IMR-90 (cell line): ENCODE data around the gene CALM1. TPM values are rescaled to one million over a fixed set of nuclear protein-coding genes. Genes with fewer than 3 reads are reported as not detected.

Experiments
- ATAC-seq: fragments of 200-7000 bp; cut with Tn5 transposase; 2 replicates; pipeline ENCODE4 v1.9.1; 2020; ENCODE audit warnings: low read depth, mild to moderate bottlenecking, moderate library complexity
- BruUV-seq: library from RNA; stranded (reverse); fragments of 400-500 nt; replicated peaks from 2 replicates; lab custom pipeline; 2021; lab: Mats Ljungman, UMichigan
- CTCF ChIA-PET: fragments of 300-600 bp; formaldehyde crosslinking; extraction: SDS; loops from one replicate; lab custom pipeline; 2021; ENCODE audit warnings: antibody characterized with exemption; lab: Yijun Ruan, JAX
- POLR2A ChIA-PET: fragments of 300-600 bp; sonication (Branson Sonifier 250); formaldehyde crosslinking; loops from one replicate; lab custom pipeline; 2022; ENCODE audit warnings: antibody characterized with exemption; ENCODE audit not compliant: unreplicated experiment; lab: Charles Lee
- DNase-seq: peaks from one replicate; pipeline ENCODE4 v3.0.0; 2013
- H2AFZ ChIP-seq: replicated peaks from 2 replicates; pipeline ENCODE3; 2013; ENCODE audit warnings: low read length, mild to moderate bottlenecking; ENCODE audit not compliant: poor library complexity
- H2AK5ac ChIP-seq: 2 replicates; pipeline ENCODE4 v1.6.1; 2013; ENCODE audit warnings: low read depth, low read length, inconsistent platforms
- H2AK9ac ChIP-seq: replicated peaks from 2 replicates; pipeline ENCODE3; 2013; ENCODE audit warnings: mild to moderate bottlenecking, low read depth, low read length, moderate library complexity; ENCODE audit not compliant: poor library complexity
- H2BK120ac ChIP-seq: 2 replicates; pipeline ENCODE4 v1.6.1; 2013; ENCODE audit warnings: low read depth, low read length, inconsistent platforms
- H2BK15ac ChIP-seq: 3 replicates; pipeline ENCODE4 v1.6.1; 2013; ENCODE audit warnings: low read depth, low read length, inconsistent platforms
- H2BK20ac ChIP-seq: 2 replicates; pipeline ENCODE4 v1.6.1; 2013; ENCODE audit warnings: low read depth, mild to moderate bottlenecking, inconsistent platforms, low read length, moderate library complexity
- H2BK5ac ChIP-seq: 2 replicates; pipeline ENCODE4 v1.6.1; 2013; ENCODE audit warnings: mild to moderate bottlenecking, low read depth, low read length, inconsistent platforms; ENCODE audit not compliant: poor library complexity, severe bottlenecking
- H3K14ac ChIP-seq: replicated peaks from 2 replicates; pipeline ENCODE4 v1.6.1; 2013; ENCODE audit warnings: low read depth, low read length, inconsistent platforms
- H3K18ac ChIP-seq: 2 replicates; pipeline ENCODE4 v1.6.1; 2013; ENCODE audit warnings: low read depth, low read length, control low read depth
- H3K23ac ChIP-seq: 2 replicates; pipeline ENCODE4 v1.6.1; 2013; ENCODE audit warnings: low read depth, low read length, inconsistent platforms
- H3K27ac ChIP-seq: 2 replicates; pipeline ENCODE4 v1.5.1; 2013; ENCODE audit warnings: mild to moderate bottlenecking, control low read depth, low read length; ENCODE audit not compliant: insufficient read depth
- H3K27me3 ChIP-seq: 2 replicates; pipeline ENCODE4 v1.6.1; 2013; ENCODE audit warnings: low read length; ENCODE audit not compliant: control insufficient read depth, insufficient read depth
- H3K36me3 ChIP-seq: 2 replicates; pipeline ENCODE4 v1.6.1; 2013; ENCODE audit warnings: low read length, mixed read lengths; ENCODE audit not compliant: control insufficient read depth, insufficient read depth
- H3K4ac ChIP-seq: 2 replicates; pipeline ENCODE4 v1.6.1; 2013; ENCODE audit warnings: low read depth, low read length, inconsistent platforms
- H3K4me1 ChIP-seq: 2 replicates; pipeline ENCODE4 v1.6.1; 2013; ENCODE audit warnings: low read length, mixed read lengths; ENCODE audit not compliant: control insufficient read depth, insufficient read depth
- H3K4me2 ChIP-seq: 2 replicates; pipeline ENCODE4 v1.6.1; 2013; ENCODE audit warnings: low read depth, mild to moderate bottlenecking, control low read depth, low read length, moderate library complexity
- H3K4me3 ChIP-seq: 2 replicates; pipeline ENCODE4 v1.5.1; 2013; ENCODE audit warnings: low read depth, mild to moderate bottlenecking, control low read depth, low read length, moderate library complexity; ENCODE audit not compliant: insufficient read depth
- H3K56ac ChIP-seq: 2 replicates; pipeline ENCODE4 v1.6.1; 2013; ENCODE audit warnings: low read length, inconsistent platforms; ENCODE audit not compliant: insufficient read depth; ENCODE audit errors: extremely low read depth
- H3K79me1 ChIP-seq, 2 experiments: 2 replicates each; pipeline ENCODE4 v1.6.1; 2013; ENCODE audit warnings: low read length in 2 of 2, inconsistent platforms in 1 of 2, low read depth in 1 of 2
- H3K9ac ChIP-seq: 2 replicates; pipeline ENCODE4 v1.6.1; 2013; ENCODE audit warnings: low read depth, low read length, control low read depth
- H3K9me1 ChIP-seq: 2 replicates; pipeline ENCODE4 v1.6.1; 2013; ENCODE audit warnings: low read length, inconsistent platforms; ENCODE audit not compliant: insufficient read depth
- H3K9me3 ChIP-seq: 2 replicates; pipeline ENCODE4 v1.6.1; 2013; ENCODE audit warnings: low read length; ENCODE audit not compliant: control insufficient read depth, insufficient read depth
- H4K20me1 ChIP-seq: 2 replicates; pipeline ENCODE4 v1.6.1; 2013; ENCODE audit warnings: low read length, inconsistent platforms; ENCODE audit not compliant: insufficient read depth
- H4K5ac ChIP-seq: 2 replicates; pipeline ENCODE4 v1.6.1; 2013; ENCODE audit warnings: mild to moderate bottlenecking, low read depth, low read length, control low read depth
- H4K8ac ChIP-seq, 2 experiments: 2 replicates each; pipeline ENCODE4 v1.6.1; 2013; ENCODE audit warnings: low read depth in 2 of 2, low read length in 2 of 2, control low read depth in 1 of 2, inconsistent platforms in 1 of 2
- H4K91ac ChIP-seq: 2 replicates; pipeline ENCODE4 v1.6.1; 2013; ENCODE audit warnings: low read depth, low read length, inconsistent platforms; ENCODE audit not compliant: insufficient read depth
- BHLHE40 ChIP-seq: fragments of 150-350 bp; IDR thresholded peaks from 2 replicates; pipeline ENCODE4 v1.6.1; 2016; ENCODE audit warnings: mild to moderate bottlenecking, low read depth, low read length
- CEBPB ChIP-seq: IDR thresholded peaks from 2 replicates; pipeline ENCODE4 v1.6.1; 2012; ENCODE audit warnings: low read depth, low read length, improper control_type of control experiment
- CHD1 ChIP-seq: IDR thresholded peaks from 2 replicates; pipeline ENCODE4 v1.6.1; 2012; ENCODE audit warnings: low read depth, low read length, improper control_type of control experiment
- CTCF ChIP-seq: conservative IDR thresholded peaks from 2 replicates; pipeline ENCODE4 v1.5.1; 2012; ENCODE audit warnings: mild to moderate bottlenecking, low read depth, low read length, improper control_type of control experiment
- FOS ChIP-seq: fragments of 150-350 bp; IDR thresholded peaks from 2 replicates; pipeline ENCODE4 v1.6.1; 2016; ENCODE audit warnings: low read depth, low read length
- MAFK ChIP-seq: IDR thresholded peaks from 2 replicates; pipeline ENCODE4 v1.6.1; 2012; ENCODE audit warnings: low read depth, low read length, improper control_type of control experiment
- MAZ ChIP-seq: IDR thresholded peaks from 2 replicates; pipeline ENCODE4 v1.6.1; 2012; ENCODE audit warnings: low read depth, mild to moderate bottlenecking, low read length, improper control_type of control experiment, moderate library complexity, borderline replicate concordance
- MXI1 ChIP-seq: IDR thresholded peaks from 2 replicates; pipeline ENCODE4 v1.6.1; 2012; ENCODE audit warnings: low read depth, mild to moderate bottlenecking, low read length, moderate library complexity, borderline replicate concordance
- NFE2L2 ChIP-seq: fragments of 150-350 bp; IDR thresholded peaks from 2 replicates; pipeline ENCODE4 v1.6.1; 2016; ENCODE audit warnings: low read depth, mild to moderate bottlenecking, low read length
- POLR2A ChIP-seq: IDR thresholded peaks from 2 replicates; pipeline ENCODE4 v1.6.1; 2012; ENCODE audit warnings: mild to moderate bottlenecking, low read depth, low read length
- RAD21 ChIP-seq: IDR thresholded peaks from 2 replicates; pipeline ENCODE4 v1.6.1; 2012; ENCODE audit warnings: low read length, improper control_type of control experiment
- RCOR1 ChIP-seq: IDR thresholded peaks from 2 replicates; pipeline ENCODE4 v1.6.1; 2012; ENCODE audit warnings: mild to moderate bottlenecking, low read length, improper control_type of control experiment; ENCODE audit not compliant: insufficient replicate concordance
- RFX5 ChIP-seq: IDR thresholded peaks from 2 replicates; pipeline ENCODE4 v1.8.0; 2012; ENCODE audit warnings: low read depth, mild to moderate bottlenecking, low read length, moderate library complexity
- WGBS, 2 experiments: methylation state at CpG; one replicate each; pipeline versions ENCODE4 v1.1.5 to v1.1.7; 2013; ENCODE audit warnings: missing lambda C conversion rate in 2 of 2; ENCODE audit not compliant: insufficient read length in 1 of 2; ENCODE audit errors: extremely low coverage in 2 of 2; 5-methylcytosine and 5-hydroxymethylcytosine counted together
- dilution Hi-C: fragments of 300-500 bp; cut with HindIII; formaldehyde crosslinking; loops from one replicate; pipeline ENCODE4 v1.14.3; 2018; ENCODE audit warnings: low sequenced_read_pairs; ENCODE audit not compliant: unreplicated experiment
- in situ Hi-C: fragments of 300-500 bp; cut with MboI; formaldehyde crosslinking; loops from 3 replicates; pipeline ENCODE4 v1.14.3; 2019; ENCODE audit warnings: low sequenced_read_pairs, inconsistent platforms, mixed read lengths
- intact Hi-C: fragments of 100-400 bp; cut with micrococcal nuclease; formaldehyde crosslinking; loops from 2 replicates; pipeline ENCODE4 v1.10.0; 2022
- polyA plus RNA-seq, 3 experiments: library from polyadenylated mRNA; depleted of rRNA; stranded (reverse); fragments of >200 nt; gene quantifications; 2 replicates each; pipeline ENCODE4 v1.2.3, GENCODE V29; 2012; ENCODE audit warnings: low replicate concordance in 1 of 3
- total RNA-seq: library from RNA; depleted of rRNA; stranded (reverse); fragments of >200 nt; gene quantifications from 2 replicates; pipeline ENCODE4 v1.2.3, GENCODE V29; 2012
- TF ChIP-seq, protein P1 (sequence below): fragments of 150-350 bp; IDR thresholded peaks from 2 replicates; pipeline ENCODE4 v1.6.1; 2017; ENCODE audit warnings: mild to moderate bottlenecking, antibody characterized with exemption, low read length, low read depth
- TF ChIP-seq, protein P2 (sequence below): fragments of 150-350 bp; IDR thresholded peaks from 2 replicates; pipeline ENCODE4 v1.6.1; 2016; ENCODE audit warnings: low read depth, mild to moderate bottlenecking, low read length, moderate library complexity, borderline replicate concordance

CALM1 gene
- total and polyA plus RNA-seq, 2 of the 4 experiments (the other 2 are of a cell fraction) = 72.9 to 188 TPM

DNA sequence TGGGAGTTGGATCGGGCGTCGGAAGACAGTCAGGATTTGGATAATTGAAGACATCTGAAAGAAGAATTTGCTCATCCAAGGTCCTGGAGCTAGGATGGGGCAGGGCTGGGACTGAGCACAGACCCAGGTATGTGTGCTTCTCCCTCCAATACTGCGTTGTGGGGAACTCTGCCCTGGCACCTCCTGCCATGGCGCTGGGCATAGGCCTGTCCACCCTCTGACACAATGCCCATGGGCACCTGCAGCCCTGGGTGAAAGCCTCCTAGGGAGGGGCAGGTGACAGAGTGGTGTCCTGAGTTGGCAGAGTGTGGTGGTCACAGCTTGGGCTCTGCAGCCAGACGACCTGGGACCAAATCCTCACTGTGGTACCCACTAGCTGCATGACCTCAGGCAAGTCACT, 53.3 kb downstream of the CALM1 start:
- H2BK120ac ChIP-seq = no peak overlapping the region
- no peak overlapping the region for H3K27ac ChIP-seq
- no peak overlapping the region for H3K18ac ChIP-seq
- no peak overlapping the region for H2AK5ac ChIP-seq
- WGBS, 2 experiments = no CpG with 5 or more reads among the region's 6 CpGs
- H2BK15ac ChIP-seq = no peak overlapping the region
- no peaks in the 10 kb centered on the region for H3K4me1 ChIP-seq
- H4K20me1 ChIP-seq = no peaks in the 10 kb centered on the region
- no peak overlapping the region for H4K91ac ChIP-seq
- in situ Hi-C loops (no loop called here), intact Hi-C loops (no loop called here), dilution Hi-C loops (no loop called here)
- H3K56ac ChIP-seq = no peak overlapping the region
- H3K23ac ChIP-seq = no peak overlapping the region
- no peak overlapping the region for H3K4me3 ChIP-seq
- ChIA-PET CTCF (no interaction called here), POLR2A (no interaction called here)
- H3K14ac ChIP-seq = no peak overlapping the region
- no peak overlapping the region for H3K4ac ChIP-seq
- H2AFZ ChIP-seq = no peak overlapping the region
- BruUV-seq = no TSS peak
- no peak for TF ChIP-seq MAFK
- no peak for TF ChIP-seq MXI1
- TF ChIP-seq RCOR1 = no peak
- no peak for TF ChIP-seq CEBPB
- TF ChIP-seq RFX5 = no peak
- no peak for TF ChIP-seq CHD1
- TF ChIP-seq, protein P1, sequence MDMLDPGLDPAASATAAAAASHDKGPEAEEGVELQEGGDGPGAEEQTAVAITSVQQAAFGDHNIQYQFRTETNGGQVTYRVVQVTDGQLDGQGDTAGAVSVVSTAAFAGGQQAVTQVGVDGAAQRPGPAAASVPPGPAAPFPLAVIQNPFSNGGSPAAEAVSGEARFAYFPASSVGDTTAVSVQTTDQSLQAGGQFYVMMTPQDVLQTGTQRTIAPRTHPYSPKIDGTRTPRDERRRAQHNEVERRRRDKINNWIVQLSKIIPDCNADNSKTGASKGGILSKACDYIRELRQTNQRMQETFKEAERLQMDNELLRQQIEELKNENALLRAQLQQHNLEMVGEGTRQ = no peak
- no peak for TF ChIP-seq RAD21
- TF ChIP-seq CTCF = no peak
- TF ChIP-seq, protein P2, sequence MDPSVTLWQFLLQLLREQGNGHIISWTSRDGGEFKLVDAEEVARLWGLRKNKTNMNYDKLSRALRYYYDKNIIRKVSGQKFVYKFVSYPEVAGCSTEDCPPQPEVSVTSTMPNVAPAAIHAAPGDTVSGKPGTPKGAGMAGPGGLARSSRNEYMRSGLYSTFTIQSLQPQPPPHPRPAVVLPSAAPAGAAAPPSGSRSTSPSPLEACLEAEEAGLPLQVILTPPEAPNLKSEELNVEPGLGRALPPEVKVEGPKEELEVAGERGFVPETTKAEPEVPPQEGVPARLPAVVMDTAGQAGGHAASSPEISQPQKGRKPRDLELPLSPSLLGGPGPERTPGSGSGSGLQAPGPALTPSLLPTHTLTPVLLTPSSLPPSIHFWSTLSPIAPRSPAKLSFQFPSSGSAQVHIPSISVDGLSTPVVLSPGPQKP = no peak
- no peak for TF ChIP-seq MAZ
- TF ChIP-seq FOS = no peak
- TF ChIP-seq BHLHE40 = no peak
- TF ChIP-seq NFE2L2 = no peak
- no peak for TF ChIP-seq POLR2A
- H3K27me3 ChIP-seq = peaks cover 9% of the 10 kb centered on the region
- no peaks in the 10 kb centered on the region for H3K79me1 ChIP-seq
- no peaks in the 10 kb centered on the region for H3K9me1 ChIP-seq
- no peak overlapping the region for H2BK5ac ChIP-seq
- H3K9me3 ChIP-seq = peaks cover 10% of the 10 kb centered on the region
- no peak overlapping the region for H4K8ac ChIP-seq
- no peak overlapping the region for H3K9ac ChIP-seq
- no peak overlapping the region for H4K5ac ChIP-seq
- no peak overlapping the region for H3K4me2 ChIP-seq
- DNase-seq = no peak
- H2AK9ac ChIP-seq = no peak overlapping the region
- H2BK20ac ChIP-seq = no peak overlapping the region
- H3K36me3 ChIP-seq = no peaks in the 10 kb centered on the region
- ATAC-seq = no peak
